Right ventricle myocardium superior (tissue), 1 donor: ENCODE data around the gene NT5C3A. TPM values are rescaled to one million over a fixed set of nuclear protein-coding genes. Genes with fewer than 3 reads are reported as not detected.
"Not testable (repeated sequence)": the region's sequence is repeated elsewhere in the genome, so short reads cannot be mapped to it uniquely, and the experiment has no call there.

Source experiments
- ATAC-seq: fragments of 200-7000 bp; cut with Tn5 transposase; one replicate; pipeline ENCODE4 v1.9.1; 2020; ENCODE audit warnings: mild to moderate bottlenecking; ENCODE audit not compliant: poor library complexity
- DNase-seq: peaks from one replicate; pipeline ENCODE4 v3.0.0-alpha.2; 2020
- intact Hi-C: fragments of 100-400 bp; cut with DNase I; formaldehyde crosslinking; loops from one replicate; pipeline ENCODE4 v1.11.2; 2022
- long read RNA-seq: library from polyadenylated mRNA; unstranded; transcript quantifications from one replicate; pipeline ENCODE4 v2.0.0, GENCODE V29; 2021
- total RNA-seq: library from RNA; stranded (reverse); fragmentation: NEBNext Ultra II Directional; extraction: Animal tissue kit (Norgen Biotek cat#: 25700); gene quantifications from one replicate; pipeline ENCODE4 v1.2.1, GENCODE V29; 2021
- donor health status: DM: no; HTN: yes; CAD: no; lungs with severe emphysema.

NT5C3A gene
- total RNA-seq, result 21.6 TPM
- long read RNA-seq, transcript NT5C3A-215 (10 exons, 1,542 nt), result major isoform, 17 of 42 reads
- long read RNA-seq, transcript NT5C3A-204 (10 exons, 1,759 nt), result minor isoform, 6 of 42 reads
- long read RNA-seq, transcript NT5C3A-201 (9 exons, 1,704 nt), result minor isoform, 16 of 42 reads
- long read RNA-seq, partial matches to known transcripts, result 2 of 42 reads
- long read RNA-seq, other reads (novel, unspliced or antisense), result 1 of 42 reads

- ATAC-seq (peak; percentile 63), DNase-seq (no peak)
- intact Hi-C loops, result no loop called here
Measured at GRCh38 chr7:33062023-33062781, at the start of gene NT5C3A. TSS of gene NT5C3A (minus strand) at chr7:33062776. CDS start at chr7:33062705, 71 bp downstream.

DNA sequence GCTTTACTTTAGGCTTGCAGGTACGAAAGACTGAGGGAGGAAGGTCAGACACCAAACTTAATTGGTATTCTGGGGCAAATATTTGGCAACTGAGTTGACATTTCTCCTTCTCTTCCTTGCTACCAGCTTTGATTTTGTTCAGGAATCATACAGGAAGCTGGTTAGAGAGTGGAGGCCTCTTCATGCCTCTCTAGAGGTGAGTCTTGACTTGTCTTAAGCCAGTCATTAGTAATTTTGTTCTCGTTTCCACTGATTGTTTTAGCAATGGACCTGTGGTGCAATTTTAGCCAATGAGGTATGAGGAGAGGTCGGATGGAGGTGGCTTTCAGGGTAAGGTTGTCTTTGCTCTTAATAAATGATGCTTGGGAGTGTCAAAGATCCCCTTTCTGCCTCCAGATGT is 49.0 kb upstream of the NT5C3A start:
- intact Hi-C loops, result no loop called here
- ATAC-seq (no peak), DNase-seq (no peak)

- ATAC-seq (no peak), DNase-seq (no peak)
- intact Hi-C loops, result loop anchor here (10.0 kb wide), 1 partner anchor 305 kb away; no protein-coding TSS in a partner anchor
Measured at GRCh38 chr7:33109758-33110238, 47.2 kb upstream of the NT5C3A start.

DNA sequence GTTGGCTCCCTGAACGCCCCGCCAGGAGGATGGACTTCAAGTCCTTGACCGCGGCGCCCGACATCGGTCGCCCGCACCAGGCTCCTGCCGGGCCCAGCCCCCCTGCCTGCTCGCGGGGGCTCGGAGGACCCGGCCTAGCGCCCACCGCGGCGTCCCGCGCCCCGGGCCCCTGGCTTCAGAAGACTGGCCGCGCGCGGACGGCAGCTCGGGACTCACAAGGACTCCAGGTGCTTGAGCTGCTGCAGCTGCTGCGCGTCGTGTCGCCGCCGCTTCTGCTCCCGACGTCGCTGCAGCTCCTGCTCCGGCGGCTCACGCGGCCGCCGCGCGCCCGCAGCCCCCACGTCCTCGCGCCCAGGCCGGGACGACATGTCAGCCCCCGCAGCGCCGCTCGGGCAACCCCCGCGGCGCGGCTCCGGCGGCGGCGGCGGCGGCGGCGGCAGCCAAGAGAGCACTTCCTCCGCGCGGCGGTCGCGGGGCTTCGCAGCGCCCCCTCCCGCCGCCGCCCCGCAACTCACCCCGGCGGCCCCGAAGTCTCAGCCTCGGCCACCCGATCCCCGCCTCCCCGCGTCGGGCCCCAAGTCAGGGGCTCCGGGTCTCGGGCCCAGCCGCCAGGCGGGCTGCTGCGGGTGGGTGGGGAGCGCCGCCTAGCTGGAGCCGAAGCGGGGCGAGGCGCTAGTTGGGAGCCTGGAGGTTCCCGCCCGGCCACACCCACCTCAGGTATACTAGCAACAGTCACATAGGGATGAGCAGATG is 46.6 kb upstream of the NT5C3A start, which contains the start of gene RP9:
Gene RP9, minus strand, starts transcription at position 400 of the 753 bp plus-strand sequence. Its CDS starts 32 bp downstream, at position 368.
- intact Hi-C loops, result loop anchor here (10.0 kb wide), 1 partner anchor 304 kb away; no protein-coding TSS in a partner anchor
- ATAC-seq, result peak; percentile 93
- peak; percentile 81 for DNase-seq

DNA sequence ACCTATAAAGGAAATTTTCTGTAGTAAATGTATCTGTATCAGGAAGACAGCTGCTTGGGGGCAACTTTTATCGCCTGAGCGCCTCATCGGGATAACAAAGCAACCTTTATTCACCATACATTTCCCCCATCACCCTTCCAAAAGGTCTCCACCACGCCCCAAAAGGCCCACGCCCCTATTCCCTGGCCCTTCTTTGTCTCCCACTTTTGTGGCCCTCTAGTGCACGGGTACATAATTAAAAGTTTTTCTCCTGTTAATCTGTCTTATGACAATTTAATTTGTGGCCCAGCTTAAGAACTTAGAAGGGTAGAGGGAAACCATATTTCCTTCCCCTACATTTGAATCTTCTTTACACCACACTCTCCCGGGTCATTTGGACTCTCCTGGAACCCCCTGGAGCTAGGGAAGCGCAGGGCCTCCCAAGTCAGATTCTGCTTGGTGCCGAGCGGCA is 46.0 kb upstream of the NT5C3A start:
- peak; percentile 3 for ATAC-seq
- intact Hi-C loops, result loop anchor here (10.0 kb wide), 1 partner anchor 304 kb away; no protein-coding TSS in a partner anchor
- no peak for DNase-seq

DNA sequence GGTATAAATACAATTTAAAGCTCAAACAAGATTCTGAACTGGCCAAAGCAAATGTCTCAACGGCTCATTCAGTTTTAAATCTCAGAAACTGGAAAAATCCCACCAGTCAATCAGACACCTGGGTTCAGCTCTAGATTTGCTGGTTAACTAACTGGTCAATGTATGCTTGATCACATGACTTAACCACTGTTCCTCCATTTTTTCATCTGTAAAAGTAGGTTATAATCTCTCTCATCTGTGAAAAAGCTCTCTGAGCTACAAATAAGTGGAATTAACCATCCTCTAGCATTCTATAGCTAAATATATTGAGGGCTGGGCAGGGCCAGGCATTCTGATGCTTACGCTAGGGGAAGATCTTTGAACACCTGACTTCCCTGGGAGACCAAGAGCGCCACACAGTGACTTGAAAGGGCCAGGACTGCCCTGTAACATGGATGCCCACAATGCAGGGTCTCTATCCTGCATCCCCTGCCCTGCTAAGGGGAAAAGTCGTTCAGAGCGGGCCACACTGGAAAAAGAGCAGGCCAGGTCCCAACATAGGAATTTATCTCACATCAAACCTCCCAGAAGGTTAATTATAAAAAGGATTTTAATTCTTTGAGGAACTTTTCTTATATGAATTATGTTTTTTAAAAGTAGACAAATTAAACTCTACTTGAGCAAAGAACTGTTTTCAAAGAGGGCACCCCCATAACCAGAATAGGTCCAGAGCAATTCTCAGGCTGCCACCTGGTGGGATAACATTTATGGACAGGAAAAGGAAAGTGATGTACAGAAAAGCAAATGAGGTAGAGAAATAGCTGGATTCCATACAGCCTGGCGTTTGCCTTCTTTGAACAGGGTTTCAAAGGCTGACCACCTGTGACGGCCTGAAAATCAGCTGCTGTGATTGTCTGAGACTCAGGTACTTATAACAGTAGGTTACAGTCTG is 44.8 kb upstream of the NT5C3A start:
- DNase-seq (no peak), ATAC-seq (peak; percentile 55)
- intact Hi-C loops, result loop anchor here (10.0 kb wide), 1 partner anchor 303 kb away; no protein-coding TSS in a partner anchor

GRCh38 chr7:33101906-33102305 is 39.3 kb upstream of the NT5C3A start:
- intact Hi-C loops, result loop anchor here (10.0 kb wide), 1 partner anchor 297 kb away; no protein-coding TSS in a partner anchor
- ATAC-seq (no peak), DNase-seq (no peak)

- DNase-seq (no peak), ATAC-seq (no peak)
- intact Hi-C loops, result loop anchor here (10.0 kb wide), 1 partner anchor 296 kb away; no protein-coding TSS in a partner anchor
Measured at GRCh38 chr7:33100770-33101169, 38.2 kb upstream of the NT5C3A start.

GRCh38 chr7:33099154-33099940 is 36.8 kb upstream of the NT5C3A start:
- intact Hi-C loops, result no loop called here
- no peak for DNase-seq
- ATAC-seq, result peak; percentile 87

- ATAC-seq, intact Hi-C loops, DNase-seq: not testable (repeated sequence)
Measured at GRCh38 chr7:33094745-33095275, 32.2 kb upstream of the NT5C3A start.

GRCh38 chr7:33093266-33093665 is 30.7 kb upstream of the NT5C3A start:
- no peak for ATAC-seq
- DNase-seq, result no peak
- intact Hi-C loops, result no loop called here

DNA sequence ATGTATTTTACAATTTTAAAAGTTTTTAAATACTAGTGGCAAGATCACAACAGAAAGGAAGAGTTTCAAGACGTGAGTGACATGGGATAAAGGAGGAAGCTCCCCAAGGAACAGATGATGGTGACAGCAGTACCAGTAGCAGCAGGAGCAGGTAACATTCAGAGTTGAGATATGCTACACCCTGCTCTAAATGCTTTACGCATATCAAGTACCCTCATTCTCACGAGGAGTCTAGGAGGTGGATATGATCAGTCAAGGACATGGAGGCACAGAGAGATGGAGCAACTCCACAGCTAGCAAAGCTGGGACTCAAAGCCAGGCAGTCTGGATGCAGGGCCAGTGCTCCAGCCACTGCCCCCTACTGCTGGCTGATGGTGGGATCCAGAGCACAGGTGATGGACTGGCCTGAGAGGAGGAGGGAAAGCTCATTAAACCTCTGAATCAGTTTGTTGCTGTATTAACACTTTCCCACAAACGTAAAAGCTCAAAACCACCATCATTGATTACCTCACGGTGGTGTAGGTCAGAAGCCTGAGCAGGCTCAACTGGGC is 29.1 kb upstream of the NT5C3A start:
- DNase-seq (no peak), ATAC-seq (no peak)
- intact Hi-C loops, result no loop called here

- ATAC-seq (no peak), DNase-seq (no peak)
- intact Hi-C loops, result no loop called here
Measured at GRCh38 chr7:33091111-33091531, 28.5 kb upstream of the NT5C3A start.

DNA sequence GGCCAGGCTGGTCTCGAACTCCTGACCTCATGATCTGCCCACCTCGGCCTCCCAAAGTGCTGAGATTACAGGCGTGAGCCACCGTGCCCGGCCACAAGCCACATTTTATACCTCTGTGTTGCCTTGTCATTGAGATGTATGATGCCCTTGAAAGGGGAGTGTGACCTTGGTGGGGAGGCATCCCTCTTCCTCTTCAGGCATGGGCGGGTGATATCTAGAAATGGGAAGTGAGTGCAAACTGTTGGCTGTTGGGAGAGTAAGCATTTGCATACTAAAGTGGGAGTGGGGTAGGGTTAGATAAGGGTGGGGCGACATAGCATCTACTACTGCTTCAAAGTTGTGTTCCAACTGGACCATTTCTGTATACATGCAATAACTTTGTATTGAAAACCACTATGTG is 26.6 kb upstream of the NT5C3A start:
- intact Hi-C loops, result no loop called here
- DNase-seq, result no peak
- no peak for ATAC-seq

- DNase-seq (no peak), ATAC-seq (peak; percentile 75)
- intact Hi-C loops, result no loop called here
Measured at GRCh38 chr7:33087858-33088257, 25.3 kb upstream of the NT5C3A start.

- intact Hi-C loops, result no loop called here
- ATAC-seq, result no peak
- no peak for DNase-seq
Measured at GRCh38 chr7:33087356-33087755, 24.8 kb upstream of the NT5C3A start.
